Esophagus (tissue), 2 donors: Measurements from ENCODE around the gene COG5. TPM values are rescaled to one million over a fixed set of nuclear protein-coding genes. Genes with fewer than 3 reads are reported as not detected.

ENCODE experiments used
- H3K27ac ChIP-seq, 2 donors: one replicate each; pipeline ENCODE4 v1.5.1; 2013; ENCODE audit warnings: low read depth in 2 of 2, mild to moderate bottlenecking in 2 of 2, inconsistent platforms in 1 of 2, low read length in 1 of 2, moderate library complexity in 1 of 2
- H3K27me3 ChIP-seq, 2 donors: one replicate each; pipeline ENCODE4 v1.6.1; 2013; ENCODE audit warnings: low read length in 2 of 2, control low read depth in 1 of 2, mild to moderate bottlenecking in 1 of 2; ENCODE audit not compliant: insufficient read depth in 2 of 2, control insufficient read depth in 1 of 2
- H3K36me3 ChIP-seq, 2 donors: one replicate each; pipeline ENCODE4 v1.6.1; 2013; ENCODE audit warnings: low read length in 1 of 2; ENCODE audit not compliant: control insufficient read depth in 2 of 2, insufficient read depth in 2 of 2
- H3K4me1 ChIP-seq, 2 donors: one replicate each; pipeline ENCODE4 v1.6.1; 2013; ENCODE audit warnings: low read length in 1 of 2; ENCODE audit not compliant: control insufficient read depth in 2 of 2, insufficient read depth in 2 of 2
- H3K4me3 ChIP-seq, 2 donors: one replicate each; pipeline ENCODE4 v1.5.1; 2013; ENCODE audit warnings: low read length in 2 of 2, mild to moderate bottlenecking in 2 of 2, low read depth in 1 of 2, moderate library complexity in 1 of 2
- H3K9me3 ChIP-seq, 2 donors: one replicate each; pipeline ENCODE4 v1.6.1; 2013; ENCODE audit warnings: mild to moderate bottlenecking in 2 of 2, low read depth in 1 of 2, low read length in 1 of 2, moderate library complexity in 1 of 2; ENCODE audit not compliant: control insufficient read depth in 2 of 2, insufficient read depth in 1 of 2
- WGBS, 2 donors: extraction: QIAGEN DNeasy Blood & Tissue Kit; methylation state at CpG; one replicate each; pipeline ENCODE4 v1.1.7; 2013; 5-methylcytosine and 5-hydroxymethylcytosine counted together
- polyA plus RNA-seq, 2 donors: library from polyadenylated mRNA; stranded (reverse); fragments of 200-250 nt; gene quantifications; one replicate each; pipeline ENCODE4 v1.2.3, GENCODE V29; 2013
- donor health status: healthy with polysubstance abuse.
- donor health status: Bipolar disorder and iron deficiency.

COG5 gene
- polyA plus RNA-seq, 2 donors = 4.3 to 7.2 TPM

- Histone ChIP-seq H3K27ac (no peak overlapping the region), H3K27me3 (no peaks in the 10 kb centered on the region), H3K4me1 (no peaks in the 10 kb centered on the region), H3K4me3 (no peak overlapping the region), H3K36me3 (peaks cover 12 to 15% of the 10 kb centered on the region in 2 donors), H3K9me3 (no peaks in the 10 kb centered on the region)
- 92 to 97% methylated on average over 5 of the region's 5 CpGs for WGBS, 2 donors
These were observed 356.3 kb downstream of the COG5 start for GRCh38 chr7:107207459-107207858.

DNA sequence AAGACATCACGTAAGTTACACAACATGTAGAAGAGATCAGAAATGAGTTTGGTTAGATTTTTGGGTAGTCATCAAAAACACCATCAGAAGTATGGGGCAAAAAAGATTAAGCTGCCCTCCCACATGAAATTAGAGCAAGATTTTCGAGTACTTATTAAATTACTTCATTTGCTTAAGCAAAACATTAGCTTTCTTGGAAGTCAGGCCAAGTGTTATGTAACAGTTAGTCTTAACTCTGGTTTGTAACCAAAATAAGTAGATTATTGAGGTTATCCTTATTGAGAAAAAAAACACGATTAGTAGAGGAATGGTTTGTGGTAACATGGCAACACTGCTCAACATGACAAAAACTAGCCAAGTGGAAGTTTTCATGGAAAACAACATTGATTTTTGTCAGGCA lies 357.0 kb downstream of the COG5 start:
- Histone ChIP-seq H3K4me3 (no peak overlapping the region), H3K36me3 (peaks cover 14 to 15% of the 10 kb centered on the region in 2 donors), H3K9me3 (no peaks in the 10 kb centered on the region), H3K4me1 (no peaks in the 10 kb centered on the region), H3K27ac (no peak overlapping the region), H3K27me3 (no peaks in the 10 kb centered on the region)
- 58 to 60% methylated on average over 3 of the region's 3 CpGs for WGBS, 2 donors

GRCh38 chr7:107206136-107206535 lies 357.6 kb downstream of the COG5 start:
- peaks cover 15% of the 10 kb centered on the region in 2 donors for H3K36me3 ChIP-seq
- 96 to 97% methylated on average over 6 of the region's 6 CpGs for WGBS, 2 donors
- no peaks in the 10 kb centered on the region for H3K27me3 ChIP-seq
- no peak overlapping the region for H3K4me3 ChIP-seq
- no peaks in the 10 kb centered on the region for H3K4me1 ChIP-seq
- H3K9me3 ChIP-seq = no peaks in the 10 kb centered on the region
- no peak overlapping the region for H3K27ac ChIP-seq

GRCh38 chr7:107203607-107204006 lies 360.1 kb downstream of the COG5 start:
- Histone ChIP-seq H3K4me3 (no peak overlapping the region), H3K9me3 (no peaks in the 10 kb centered on the region), H3K27ac (no peak overlapping the region), H3K27me3 (no peaks in the 10 kb centered on the region), H3K4me1 (no peaks in the 10 kb centered on the region), H3K36me3 (peaks cover 4 to 12% of the 10 kb centered on the region in 2 donors)
- WGBS, 2 donors = 93 to 94% methylated on average over 7 of the region's 7 CpGs

GRCh38 chr7:107201795-107202450 lies 361.8 kb downstream of the COG5 start:
- no peaks in the 10 kb centered on the region for H3K9me3 ChIP-seq
- 49 to 70% methylated on average over 4 of the region's 4 CpGs for WGBS, 2 donors
- no peak overlapping the region for H3K4me3 ChIP-seq
- H3K27ac ChIP-seq = no peak overlapping the region
- H3K4me1 ChIP-seq = no peaks in the 10 kb centered on the region
- H3K36me3 ChIP-seq = peaks cover 4 to 10% of the 10 kb centered on the region in 2 donors
- H3K27me3 ChIP-seq = no peaks in the 10 kb centered on the region

DNA sequence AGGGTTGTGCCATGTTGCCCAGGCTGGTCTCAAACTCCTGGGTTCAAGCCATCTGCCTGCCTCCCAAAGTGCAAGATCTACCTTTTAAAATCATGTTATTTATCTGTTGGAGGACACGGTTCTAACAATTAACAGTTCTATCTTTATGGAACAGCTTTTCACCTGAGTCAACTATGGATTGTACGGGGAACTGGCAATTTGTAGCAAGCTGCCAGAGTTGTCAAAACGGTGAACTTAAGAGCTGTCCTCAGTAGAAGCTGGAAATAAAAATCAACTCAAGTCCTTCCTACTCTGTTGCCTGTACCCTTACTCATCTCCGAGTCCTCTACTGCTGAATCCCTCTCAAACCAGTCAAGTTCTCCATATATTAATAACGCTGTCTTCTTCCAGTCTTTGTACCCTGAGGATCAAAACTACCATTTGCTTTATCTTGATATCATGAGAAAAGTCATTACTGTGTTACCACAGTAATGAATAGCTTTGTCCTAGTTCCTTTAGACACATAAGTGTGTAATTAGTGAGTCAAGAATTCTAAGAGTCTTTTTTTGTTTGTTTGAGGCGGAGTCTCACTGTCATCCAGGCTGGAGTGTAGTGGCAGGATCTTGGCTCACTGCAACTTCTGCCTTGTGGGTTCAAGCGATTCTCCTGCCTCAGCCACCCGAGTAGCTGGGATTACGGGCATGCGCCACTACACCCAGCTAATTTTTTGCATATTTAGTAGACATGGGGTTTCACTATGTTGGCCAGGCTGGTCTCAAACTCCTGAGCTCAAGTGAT lies 366.7 kb downstream of the COG5 start:
- H3K4me1 ChIP-seq = no peaks in the 10 kb centered on the region
- H3K27ac ChIP-seq = no peak overlapping the region
- no peak overlapping the region for H3K4me3 ChIP-seq
- 86 to 87% methylated on average over 10 of the region's 10 CpGs for WGBS, 2 donors
- H3K36me3 ChIP-seq = peaks cover 0 to 5% of the 10 kb centered on the region in 2 donors
- H3K27me3 ChIP-seq = no peaks in the 10 kb centered on the region
- H3K9me3 ChIP-seq = no peaks in the 10 kb centered on the region

DNA sequence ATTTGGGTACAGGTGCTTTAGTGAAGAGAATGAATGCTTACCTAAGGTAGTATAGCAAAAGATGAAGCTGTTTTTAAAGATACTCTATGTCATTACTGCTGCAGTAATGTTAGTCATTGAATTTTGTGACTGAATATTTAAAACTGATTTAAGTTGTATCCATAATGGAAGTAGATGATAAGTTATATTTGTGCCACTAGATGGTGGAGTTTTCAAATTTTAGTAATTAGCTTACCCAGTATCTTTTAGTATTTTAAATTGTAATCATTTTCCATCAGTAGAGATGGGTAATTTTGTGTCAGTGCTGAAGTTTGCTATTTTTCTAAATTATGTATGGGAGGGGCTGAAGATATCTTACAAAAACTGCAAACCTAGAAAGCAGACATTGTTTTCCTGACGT lies 369.7 kb downstream of the COG5 start:
- H3K4me1 ChIP-seq = no peaks in the 10 kb centered on the region
- peaks cover 0 to 6% of the 10 kb centered on the region in 2 donors for H3K36me3 ChIP-seq
- 76 to 85% methylated on average over 1 of the region's 1 CpG for WGBS, 2 donors
- no peak overlapping the region for H3K27ac ChIP-seq
- no peak overlapping the region for H3K4me3 ChIP-seq
- no peaks in the 10 kb centered on the region for H3K9me3 ChIP-seq
- H3K27me3 ChIP-seq = no peaks in the 10 kb centered on the region

GRCh38 chr7:107190090-107190489 lies 373.6 kb downstream of the COG5 start:
- Histone ChIP-seq H3K4me3 (no peak overlapping the region), H3K4me1 (no peaks in the 10 kb centered on the region), H3K36me3 (peaks cover 3 to 11% of the 10 kb centered on the region in 2 donors), H3K9me3 (no peaks in the 10 kb centered on the region), H3K27ac (no peak overlapping the region), H3K27me3 (no peaks in the 10 kb centered on the region)
- whole genome bisulfite sequencing, 2 donors = 97 to 98% methylated on average over 2 of the region's 2 CpGs

- no peaks in the 10 kb centered on the region for H3K4me1 ChIP-seq
- no peak overlapping the region for H3K4me3 ChIP-seq
- no peaks in the 10 kb centered on the region for H3K27me3 ChIP-seq
- H3K9me3 ChIP-seq = no peaks in the 10 kb centered on the region
- WGBS, 2 donors = 93 to 94% methylated on average over 2 of the region's 2 CpGs
- H3K36me3 ChIP-seq = peaks cover 3 to 11% of the 10 kb centered on the region in 2 donors
- H3K27ac ChIP-seq = no peak overlapping the region
These were observed 375.9 kb downstream of the COG5 start for GRCh38 chr7:107187774-107188173.

DNA sequence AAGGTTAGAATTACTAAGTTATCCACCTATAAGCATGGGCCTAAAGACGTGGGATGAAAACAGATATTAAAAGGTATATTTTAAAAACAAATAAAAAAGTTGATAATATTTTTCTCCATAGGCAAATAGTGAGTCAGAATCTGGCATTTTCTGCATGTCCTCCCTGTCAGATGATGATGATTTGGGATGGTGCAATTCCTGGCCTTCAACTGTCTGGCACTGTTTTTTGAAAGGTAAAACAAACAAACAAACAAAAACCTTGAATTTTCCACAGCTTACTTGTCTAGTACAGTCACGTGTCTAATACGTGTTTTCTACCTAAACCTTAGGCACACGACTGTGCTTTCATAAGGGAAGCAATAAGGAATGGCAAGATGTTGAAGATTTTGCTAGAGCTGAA lies 377.5 kb downstream of the COG5 start:
- 90 to 91% methylated on average over 4 of the region's 4 CpGs for WGBS, 2 donors
- H3K36me3 ChIP-seq = peaks cover 3 to 9% of the 10 kb centered on the region in 2 donors

More for the DNA sequence above, 377.5 kb downstream of the COG5 start:
- no peak overlapping the region for H3K27ac ChIP-seq
- H3K9me3 ChIP-seq = no peaks in the 10 kb centered on the region
- no peaks in the 10 kb centered on the region for H3K27me3 ChIP-seq
- no peak overlapping the region for H3K4me3 ChIP-seq
- H3K4me1 ChIP-seq = no peaks in the 10 kb centered on the region
